GM19395 (cell line): Measurements from ENCODE around the gene TMEM187.

Source experiments
- ATAC-seq: cut with Tn5 transposase; IDR thresholded peaks from one replicate; pipeline ENCODE4 v1.9.1; 2021; ENCODE audit warnings: mild to moderate bottlenecking, moderate library complexity; ENCODE audit not compliant: unreplicated experiment

The TMEM187 gene

GRCh38 chrX:153934762-153935325 lies 37.7 kb upstream of the TMEM187 start, which contains the start of gene NAA10:
NAA10 (minus strand) TSS chrX:153935037; CDS start chrX:153934904, 133 bp downstream.
- ATAC-seq: peak; percentile 81

- ATAC-seq: peak; percentile 16
These were observed 37.2 kb upstream of the TMEM187 start for GRCh38 chrX:153935326-153935851.

GRCh38 chrX:153937056-153937455 lies 35.5 kb upstream of the TMEM187 start:
- no peak for ATAC-seq

- ATAC-seq: no peak
These were observed 34.2 kb upstream of the TMEM187 start for GRCh38 chrX:153938226-153938786.

GRCh38 chrX:153939573-153939972 lies 33.0 kb upstream of the TMEM187 start:
- ATAC-seq: no peak

- ATAC-seq: no peak
These were observed 31.0 kb upstream of the TMEM187 start for GRCh38 chrX:153941336-153942252.

GRCh38 chrX:153944140-153944799 lies 28.3 kb upstream of the TMEM187 start, which contains the start of gene RENBP:
RENBP (minus strand) TSS chrX:153944643; CDS start chrX:153944610, 33 bp downstream.
- no peak for ATAC-seq

- ATAC-seq: no peak
These were observed 27.8 kb upstream of the TMEM187 start for GRCh38 chrX:153944800-153945150.

- ATAC-seq: no peak
These were observed 26.3 kb upstream of the TMEM187 start for GRCh38 chrX:153945956-153946943.

- peak; percentile 81 for ATAC-seq
These were observed 25.4 kb upstream of the TMEM187 start for GRCh38 chrX:153947009-153947769.

- ATAC-seq: no peak
These were observed 24.5 kb upstream of the TMEM187 start for GRCh38 chrX:153948002-153948466.

DNA sequence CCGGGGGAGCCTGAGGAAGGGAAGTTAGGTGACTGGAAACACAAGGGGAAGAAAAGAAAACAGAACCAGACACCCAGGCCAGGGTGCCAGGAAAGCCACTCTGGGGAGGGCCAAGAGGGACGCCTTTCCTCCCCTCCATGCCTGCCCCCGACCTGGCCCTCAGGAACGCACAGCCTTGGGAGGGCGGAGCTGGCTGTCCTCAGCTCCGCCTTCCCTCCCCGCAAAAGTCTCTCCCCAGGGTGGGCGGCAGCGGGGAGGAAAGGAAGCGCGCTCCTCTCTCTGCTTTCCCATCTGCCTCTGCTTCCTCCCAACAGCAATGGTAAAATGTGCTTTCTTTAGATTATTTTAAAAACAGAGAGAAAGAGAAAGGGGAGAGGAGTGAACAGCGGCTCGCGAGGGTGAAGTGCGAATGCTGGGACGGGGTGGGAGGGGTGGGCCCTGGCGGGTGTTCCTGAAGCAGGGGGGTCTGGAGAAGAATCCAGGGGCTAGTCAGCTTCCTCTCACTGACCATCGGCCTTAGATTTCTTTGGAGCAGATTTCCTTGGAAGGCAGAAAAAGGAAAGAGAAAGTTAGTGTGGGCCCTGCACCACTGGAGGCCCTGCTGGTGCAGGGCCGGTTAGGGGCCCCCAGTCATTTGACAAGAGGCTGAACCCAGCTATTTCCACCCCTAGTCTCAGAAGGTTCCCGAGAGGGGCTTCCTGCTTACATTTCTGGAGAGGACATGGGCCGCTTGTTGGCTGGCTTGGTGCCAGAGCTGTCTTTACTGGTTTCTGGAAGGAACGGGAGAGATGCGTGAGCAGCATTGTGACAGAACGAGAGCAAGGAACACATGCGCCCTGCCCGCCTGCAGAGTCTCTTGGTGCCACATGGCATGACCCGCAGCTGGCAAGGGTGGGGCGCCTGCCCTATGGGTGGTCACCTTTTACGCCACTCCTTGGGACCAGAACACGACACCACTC lies 23.4 kb upstream of the TMEM187 start:
- ATAC-seq: no peak

DNA sequence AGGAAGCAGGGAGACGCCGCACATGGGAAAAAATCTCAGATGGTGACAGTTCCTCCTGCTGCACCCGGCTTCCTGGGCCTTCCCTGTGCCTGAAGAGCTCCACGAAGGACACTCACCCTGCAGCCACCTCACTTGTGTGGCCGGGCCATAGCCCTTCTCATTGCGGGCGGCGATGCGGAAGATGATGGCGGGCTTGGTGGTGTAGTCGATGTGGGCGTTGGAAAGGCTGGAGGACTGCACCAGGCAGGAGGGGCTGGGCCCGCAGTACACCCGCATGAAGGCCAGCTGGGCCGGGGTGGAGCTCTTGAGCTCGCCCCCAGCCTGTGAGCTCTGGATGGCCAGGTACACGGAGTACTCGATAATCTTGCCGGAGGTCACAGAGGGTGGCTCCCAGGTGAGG lies 22.4 kb upstream of the TMEM187 start:
- ATAC-seq: no peak

DNA sequence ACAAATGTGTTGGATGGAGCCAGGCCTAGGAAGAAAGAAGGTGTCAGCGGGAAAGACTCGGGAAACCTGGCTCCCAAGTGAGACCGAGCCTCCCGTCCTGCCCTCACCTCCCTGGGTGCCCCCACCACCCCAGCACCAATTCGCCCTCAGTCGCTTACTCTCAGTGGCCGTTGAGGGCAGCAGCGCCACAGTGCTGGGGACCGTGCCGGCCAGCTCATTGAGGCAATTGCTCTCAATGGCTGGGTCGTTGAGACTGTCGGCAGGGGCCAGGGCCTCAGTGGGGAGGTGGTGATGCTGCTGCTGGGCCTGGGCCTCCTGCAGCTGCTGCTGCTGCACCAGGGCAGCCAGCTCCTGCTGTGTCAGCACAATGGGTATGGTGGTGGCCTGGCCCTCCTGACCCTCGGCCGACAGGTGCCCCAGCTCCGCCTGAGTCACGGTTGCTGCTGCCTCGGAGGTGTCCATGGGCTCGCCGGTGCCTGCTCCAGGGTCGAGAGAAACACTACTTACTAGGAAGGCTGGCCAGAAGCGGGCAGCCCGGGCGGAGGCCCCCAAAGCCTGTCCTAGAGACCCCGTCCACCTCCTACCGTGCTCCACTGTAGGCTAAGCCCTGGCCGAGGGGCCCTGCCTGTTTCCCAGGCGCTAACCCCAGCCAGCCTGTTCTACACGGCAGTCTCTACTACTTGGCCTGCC lies 20.7 kb upstream of the TMEM187 start:
- no peak for ATAC-seq

DNA sequence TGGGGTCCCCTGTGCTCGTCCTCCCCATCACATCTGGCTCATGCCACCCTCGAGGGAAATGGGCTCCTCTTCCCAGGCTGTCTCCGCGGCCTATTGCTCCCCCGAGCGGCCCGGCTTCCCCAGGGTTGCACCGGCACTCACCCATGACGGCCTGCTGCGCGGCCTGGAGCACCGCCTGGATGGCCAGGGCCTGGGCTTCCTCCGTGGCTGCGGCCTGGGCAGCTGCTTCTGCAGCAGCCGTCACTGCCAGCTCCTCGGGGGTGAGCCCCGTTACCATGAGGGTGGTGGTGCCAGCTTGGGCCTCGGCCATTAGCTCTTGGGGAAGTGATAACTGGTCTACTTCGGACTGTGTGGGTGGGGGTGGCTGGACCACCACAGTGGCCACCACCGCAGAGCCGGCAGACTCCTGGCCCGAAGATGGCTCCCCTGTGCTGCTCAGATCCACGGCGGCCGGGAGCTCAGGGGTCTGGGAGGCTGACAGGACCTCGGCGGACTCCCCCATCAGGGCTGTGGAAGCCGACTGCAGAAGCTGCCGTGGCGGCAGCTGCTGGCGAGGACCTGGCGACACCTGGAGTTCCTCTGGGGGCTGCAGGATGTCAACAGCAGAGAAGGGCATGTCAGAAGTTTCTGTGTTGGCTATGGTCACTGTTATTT lies 20.1 kb upstream of the TMEM187 start:
- no peak for ATAC-seq

- ATAC-seq: peak; percentile 68
These were observed 19.2 kb upstream of the TMEM187 start for GRCh38 chrX:153953342-153953830.
